Measurements from ENCODE around the gene DOCK3. TPM values are rescaled to one million over a fixed set of nuclear protein-coding genes. Genes with fewer than 3 reads are reported as not detected.

Gene DOCK3
- polyA plus RNA-seq, 1 donor from 2014 or later, result 15.6 TPM

GRCh38 chr3:51269466-51269865 lies 594.7 kb downstream of the DOCK3 start:
- Histone ChIP-seq H4K20me1 (ENCODE audit: insufficient read depth) (no peaks in the 10 kb centered on the region), H3K27me3 (ENCODE audit: insufficient read depth, low read depth, low read length) (no peaks in the 10 kb centered on the region), H3K9me2 (ENCODE audit: insufficient read depth, low read length) (no peaks in the 10 kb centered on the region), H3K27ac (ENCODE audit: low read length) (no peak overlapping the region), H3K9ac (ENCODE audit: low read length) (no peak overlapping the region), H3F3A (ENCODE audit: insufficient read depth, low read length, poor library complexity, severe bottlenecking) (no peaks in the 10 kb centered on the region), H3K4me2 (ENCODE audit: low read length) (no peak overlapping the region), H3K36me3 (ENCODE audit: insufficient read depth, low read length) (peaks cover 4% of the 10 kb centered on the region), H3K4me3 (ENCODE audit: low read length) (no peak overlapping the region), H2AFZ (ENCODE audit: low read depth, low read length) (no peak overlapping the region), H3K79me2 (replicated peaks; ENCODE audit: insufficient read depth, low read length) (no peaks in the 10 kb centered on the region), H3K9me3 (ENCODE audit: low read length) (no peaks in the 10 kb centered on the region)
- TF ChIP-seq EZH2 (IDR thresholded peaks at IDR 0.05; ENCODE audit: borderline replicate concordance, insufficient read depth, low read length, poor library complexity, severe bottlenecking) (no peak), TAF1 (IDR thresholded peaks at IDR 0.05; ENCODE audit: low read depth) (no peak), EP300 (conservative IDR thresholded peaks at IDR 0.05; ENCODE audit: poor library complexity, severe bottlenecking) (no peak), POLR2AphosphoS5 (IDR thresholded peaks at IDR 0.05) (no peak), REST (IDR thresholded peaks at IDR 0.05; ENCODE audit: borderline replicate concordance) (no peak), CTCF (IDR thresholded peaks at IDR 0.05; ENCODE audit: poor library complexity, severe bottlenecking) (no peak), SMC3 (conservative IDR thresholded peaks at IDR 0.05; ENCODE audit: poor library complexity) (no peak), RAD21 (conservative IDR thresholded peaks at IDR 0.05) (no peak), MXI1 (conservative IDR thresholded peaks at IDR 0.05; ENCODE audit: poor library complexity, severe bottlenecking) (no peak)

- H3K27ac ChIP-seq (ENCODE audit: low read length), result no peak overlapping the region
- no peak overlapping the region for H2AFZ ChIP-seq (ENCODE audit: low read depth, low read length)
- no peaks in the 10 kb centered on the region for H3K9me2 ChIP-seq (ENCODE audit: insufficient read depth, low read length)
- H3K4me3 ChIP-seq (ENCODE audit: low read length), result no peak overlapping the region
- no peaks in the 10 kb centered on the region for H3F3A ChIP-seq (ENCODE audit: insufficient read depth, low read length, poor library complexity, severe bottlenecking)
- no peaks in the 10 kb centered on the region for H3K27me3 ChIP-seq (ENCODE audit: insufficient read depth, low read depth, low read length)
- H3K4me2 ChIP-seq (ENCODE audit: low read length), result no peak overlapping the region
- H3K36me3 ChIP-seq (ENCODE audit: insufficient read depth, low read length), result peaks cover 4% of the 10 kb centered on the region
- H3K9me3 ChIP-seq (ENCODE audit: low read length), result no peaks in the 10 kb centered on the region
- H3K79me2 ChIP-seq (replicated peaks; ENCODE audit: insufficient read depth, low read length), result no peaks in the 10 kb centered on the region
- TF ChIP-seq SMC3 (conservative IDR thresholded peaks at IDR 0.05; ENCODE audit: poor library complexity) (no peak), TAF1 (IDR thresholded peaks at IDR 0.05; ENCODE audit: low read depth) (no peak), MXI1 (conservative IDR thresholded peaks at IDR 0.05; ENCODE audit: poor library complexity, severe bottlenecking) (no peak), CTCF (IDR thresholded peaks at IDR 0.05; ENCODE audit: poor library complexity, severe bottlenecking) (no peak), POLR2AphosphoS5 (IDR thresholded peaks at IDR 0.05) (no peak), REST (IDR thresholded peaks at IDR 0.05; ENCODE audit: borderline replicate concordance) (no peak), EP300 (conservative IDR thresholded peaks at IDR 0.05; ENCODE audit: poor library complexity, severe bottlenecking) (no peak), EZH2 (IDR thresholded peaks at IDR 0.05; ENCODE audit: borderline replicate concordance, insufficient read depth, low read length, poor library complexity, severe bottlenecking) (no peak), RAD21 (conservative IDR thresholded peaks at IDR 0.05) (no peak)
- H3K9ac ChIP-seq (ENCODE audit: low read length), result no peak overlapping the region
- no peaks in the 10 kb centered on the region for H4K20me1 ChIP-seq (ENCODE audit: insufficient read depth)
Measured at GRCh38 chr3:51270559-51270958, 595.8 kb downstream of the DOCK3 start.

Data from neural cell (in vitro differentiated cells).